ENCODE data around the gene UBR7.

Gene UBR7

GRCh38 chr14:93246534-93246933 lies 39.5 kb downstream of the UBR7 start:
- H3K36me3 ChIP-seq (ENCODE audit: insufficient read depth, insufficient read length, low read length), result peaks cover 56% of the 10 kb centered on the region
- no peak for DNase-seq (ENCODE audit: low read depth, low spot score)
- H3K9me3 ChIP-seq (ENCODE audit: insufficient read depth, low read length), result no peaks in the 10 kb centered on the region
- no peak overlapping the region for H3K4me3 ChIP-seq (ENCODE audit: insufficient read length, low read depth)
- H3K4me1 ChIP-seq (ENCODE audit: insufficient read depth, insufficient read length), result no peaks in the 10 kb centered on the region
- TF ChIP-seq SUZ12 (IDR thresholded peaks at IDR 0.05; ENCODE audit: extremely low read depth, insufficient read depth, insufficient read length) (no peak), YY1 (IDR thresholded peaks at IDR 0.05; ENCODE audit: insufficient read depth, insufficient read length) (no peak), ZNF274 (IDR thresholded peaks at IDR 0.05; ENCODE audit: low read depth, low read length) (no peak)
- no peak overlapping the region for H3K9ac ChIP-seq (ENCODE audit: insufficient read length, low read depth)
- no peaks in the 10 kb centered on the region for H3K27me3 ChIP-seq (ENCODE audit: insufficient read depth, insufficient read length)

GRCh38 chr14:93249128-93249831 lies 42.2 kb downstream of the UBR7 start:
- Histone ChIP-seq H3K4me3 (ENCODE audit: insufficient read length, low read depth) (no peak overlapping the region), H3K36me3 (ENCODE audit: insufficient read depth, insufficient read length, low read length) (peaks cover 49% of the 10 kb centered on the region)
- DNase-seq (ENCODE audit: low read depth, low spot score), result peak; percentile 3

GRCh38 chr14:93262446-93262845 lies 55.4 kb downstream of the UBR7 start:
- no peak for TF ChIP-seq YY1 (IDR thresholded peaks at IDR 0.05; ENCODE audit: insufficient read depth, insufficient read length)
- no peak for TF ChIP-seq ZNF274 (IDR thresholded peaks at IDR 0.05; ENCODE audit: low read depth, low read length)
- no peak for TF ChIP-seq SUZ12 (IDR thresholded peaks at IDR 0.05; ENCODE audit: extremely low read depth, insufficient read depth, insufficient read length)
- Histone ChIP-seq H3K4me1 (ENCODE audit: insufficient read depth, insufficient read length) (no peaks in the 10 kb centered on the region), H3K4me3 (ENCODE audit: insufficient read length, low read depth) (no peak overlapping the region), H3K9ac (ENCODE audit: insufficient read length, low read depth) (no peak overlapping the region), H3K9me3 (ENCODE audit: insufficient read depth, low read length) (no peaks in the 10 kb centered on the region), H3K27me3 (ENCODE audit: insufficient read depth, insufficient read length) (no peaks in the 10 kb centered on the region), H3K36me3 (ENCODE audit: insufficient read depth, insufficient read length, low read length) (peaks cover 29% of the 10 kb centered on the region)
- DNase-seq (ENCODE audit: low read depth, low spot score), result no peak

More at GRCh38 chr14:93249128-93249831, 42.2 kb downstream of the UBR7 start:
- Histone ChIP-seq H3K4me1 (ENCODE audit: insufficient read depth, insufficient read length) (no peaks in the 10 kb centered on the region), H3K9me3 (ENCODE audit: insufficient read depth, low read length) (no peaks in the 10 kb centered on the region), H3K27me3 (ENCODE audit: insufficient read depth, insufficient read length) (no peaks in the 10 kb centered on the region), H3K9ac (ENCODE audit: insufficient read length, low read depth) (no peak overlapping the region)
- TF ChIP-seq YY1 (IDR thresholded peaks at IDR 0.05; ENCODE audit: insufficient read depth, insufficient read length) (no peak), SUZ12 (IDR thresholded peaks at IDR 0.05; ENCODE audit: extremely low read depth, insufficient read depth, insufficient read length) (no peak), ZNF274 (IDR thresholded peaks at IDR 0.05; ENCODE audit: low read depth, low read length) (no peak)

- Histone ChIP-seq H3K9ac (ENCODE audit: insufficient read length, low read depth) (no peak overlapping the region), H3K4me1 (ENCODE audit: insufficient read depth, insufficient read length) (no peaks in the 10 kb centered on the region), H3K9me3 (ENCODE audit: insufficient read depth, low read length) (no peaks in the 10 kb centered on the region), H3K4me3 (ENCODE audit: insufficient read length, low read depth) (no peak overlapping the region), H3K36me3 (ENCODE audit: insufficient read depth, insufficient read length, low read length) (peaks cover 29% of the 10 kb centered on the region), H3K27me3 (ENCODE audit: insufficient read depth, insufficient read length) (no peaks in the 10 kb centered on the region)
- no peak for DNase-seq (ENCODE audit: low read depth, low spot score)
- TF ChIP-seq SUZ12 (IDR thresholded peaks at IDR 0.05; ENCODE audit: extremely low read depth, insufficient read depth, insufficient read length) (no peak), YY1 (IDR thresholded peaks at IDR 0.05; ENCODE audit: insufficient read depth, insufficient read length) (no peak), ZNF274 (IDR thresholded peaks at IDR 0.05; ENCODE audit: low read depth, low read length) (no peak)
These were observed 56.4 kb downstream of the UBR7 start for GRCh38 chr14:93263416-93263815.

- Histone ChIP-seq H3K27me3 (ENCODE audit: insufficient read depth, insufficient read length) (no peaks in the 10 kb centered on the region), H3K4me3 (ENCODE audit: insufficient read length, low read depth) (no peak overlapping the region), H3K36me3 (ENCODE audit: insufficient read depth, insufficient read length, low read length) (peaks cover 22% of the 10 kb centered on the region), H3K4me1 (ENCODE audit: insufficient read depth, insufficient read length) (no peaks in the 10 kb centered on the region), H3K9me3 (ENCODE audit: insufficient read depth, low read length) (no peaks in the 10 kb centered on the region), H3K9ac (ENCODE audit: insufficient read length, low read depth) (no peak overlapping the region)
- no peak for TF ChIP-seq SUZ12 (IDR thresholded peaks at IDR 0.05; ENCODE audit: extremely low read depth, insufficient read depth, insufficient read length)
- no peak for DNase-seq (ENCODE audit: low read depth, low spot score)
These were observed 59.1 kb downstream of the UBR7 start for GRCh38 chr14:93266127-93266526.

- no peaks in the 10 kb centered on the region for H3K9me3 ChIP-seq (ENCODE audit: insufficient read depth, low read length)
- no peak for TF ChIP-seq YY1 (IDR thresholded peaks at IDR 0.05; ENCODE audit: insufficient read depth, insufficient read length)
- TF ChIP-seq ZNF274 (IDR thresholded peaks at IDR 0.05; ENCODE audit: low read depth, low read length), result no peak
- no peak for TF ChIP-seq SUZ12 (IDR thresholded peaks at IDR 0.05; ENCODE audit: extremely low read depth, insufficient read depth, insufficient read length)
These were observed 60.2 kb downstream of the UBR7 start for GRCh38 chr14:93267149-93267711.

GRCh38 chr14:93268406-93268805 lies 61.4 kb downstream of the UBR7 start:
- no peaks in the 10 kb centered on the region for H3K9me3 ChIP-seq (ENCODE audit: insufficient read depth, low read length)
- no peak overlapping the region for H3K4me3 ChIP-seq (ENCODE audit: insufficient read length, low read depth)
- H3K36me3 ChIP-seq (ENCODE audit: insufficient read depth, insufficient read length, low read length), result peaks cover 11% of the 10 kb centered on the region
- no peaks in the 10 kb centered on the region for H3K27me3 ChIP-seq (ENCODE audit: insufficient read depth, insufficient read length)
- H3K4me1 ChIP-seq (ENCODE audit: insufficient read depth, insufficient read length), result no peaks in the 10 kb centered on the region
- TF ChIP-seq SUZ12 (IDR thresholded peaks at IDR 0.05; ENCODE audit: extremely low read depth, insufficient read depth, insufficient read length), result no peak
- TF ChIP-seq YY1 (IDR thresholded peaks at IDR 0.05; ENCODE audit: insufficient read depth, insufficient read length), result no peak
- no peak for TF ChIP-seq ZNF274 (IDR thresholded peaks at IDR 0.05; ENCODE audit: low read depth, low read length)
- no peak overlapping the region for H3K9ac ChIP-seq (ENCODE audit: insufficient read length, low read depth)
- DNase-seq (ENCODE audit: low read depth, low spot score), result no peak

More at GRCh38 chr14:93267149-93267711, 60.2 kb downstream of the UBR7 start:
- no peaks in the 10 kb centered on the region for H3K27me3 ChIP-seq (ENCODE audit: insufficient read depth, insufficient read length)
- peaks cover 17% of the 10 kb centered on the region for H3K36me3 ChIP-seq (ENCODE audit: insufficient read depth, insufficient read length, low read length)
- no peak overlapping the region for H3K4me3 ChIP-seq (ENCODE audit: insufficient read length, low read depth)
- H3K9ac ChIP-seq (ENCODE audit: insufficient read length, low read depth), result no peak overlapping the region
- no peaks in the 10 kb centered on the region for H3K4me1 ChIP-seq (ENCODE audit: insufficient read depth, insufficient read length)
- DNase-seq (ENCODE audit: low read depth, low spot score), result no peak
